GM21529 (cell line): ENCODE data around the gene FBXL7.

ENCODE experiments used
- ATAC-seq: cut with Tn5 transposase; IDR thresholded peaks from one replicate; pipeline ENCODE4 v1.9.1; 2021; ENCODE audit not compliant: unreplicated experiment

Gene FBXL7

DNA sequence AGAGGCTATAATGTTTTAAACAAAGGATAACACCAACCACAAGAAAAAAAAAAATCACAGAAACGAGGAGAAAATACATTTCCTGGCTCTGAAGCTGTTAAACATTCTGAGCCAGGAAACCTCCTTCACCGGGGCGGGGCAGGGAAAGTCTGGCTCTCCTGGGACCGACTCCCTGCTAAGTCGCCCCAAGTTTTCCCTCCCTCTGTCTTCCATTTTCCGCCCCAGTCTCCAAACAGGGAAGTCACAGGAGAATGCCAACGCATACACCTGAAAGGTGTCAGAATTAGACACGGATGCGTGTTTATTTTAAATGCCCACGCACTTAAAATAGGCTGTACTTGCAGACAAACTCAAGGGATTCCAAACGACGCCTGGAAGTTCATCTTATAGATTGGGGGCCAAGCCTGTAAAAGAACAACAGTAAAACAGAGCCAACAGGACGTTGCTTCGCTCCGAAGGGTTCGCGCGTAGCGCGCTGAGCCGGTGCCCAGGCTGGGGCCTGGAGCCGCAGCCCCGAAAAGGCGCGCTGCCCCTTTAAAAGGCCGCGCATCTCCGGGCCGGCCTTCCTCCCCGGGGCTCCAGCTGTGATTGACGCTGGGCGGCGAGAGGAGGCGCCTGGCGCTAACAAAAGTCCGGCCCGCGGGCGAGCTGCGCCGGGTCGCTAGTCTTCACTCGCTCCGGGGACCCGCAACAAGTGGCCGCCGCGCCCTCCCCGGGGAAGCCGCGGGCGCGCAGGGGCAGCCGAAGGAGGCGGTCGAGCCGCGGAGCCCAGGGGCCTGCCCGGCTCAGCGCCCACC, at the start of gene FBXL7:
Gene FBXL7 (plus strand): TSS at position 653 of the 797 bp plus-strand sequence.
- no peak for ATAC-seq

DNA sequence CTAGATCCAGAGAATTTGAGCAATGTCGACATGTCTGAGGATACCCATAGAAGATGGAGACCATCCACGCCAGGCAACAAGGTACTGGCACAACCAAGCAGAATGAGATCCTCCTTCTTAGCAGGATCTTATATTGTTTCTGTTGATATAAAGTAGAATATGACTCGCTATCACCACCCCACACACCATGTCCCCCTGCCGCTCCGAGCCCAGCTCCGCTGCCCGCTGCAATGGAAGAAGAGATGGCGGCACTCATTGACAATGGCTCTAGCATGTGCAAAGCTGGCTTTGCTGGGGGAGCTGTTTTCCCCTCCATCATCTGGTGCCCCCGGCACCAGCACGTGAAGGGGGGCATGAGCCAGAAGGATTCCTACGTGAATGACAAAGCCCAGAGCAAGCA, 49.5 kb upstream of the FBXL7 start:
- no peak for ATAC-seq

DNA sequence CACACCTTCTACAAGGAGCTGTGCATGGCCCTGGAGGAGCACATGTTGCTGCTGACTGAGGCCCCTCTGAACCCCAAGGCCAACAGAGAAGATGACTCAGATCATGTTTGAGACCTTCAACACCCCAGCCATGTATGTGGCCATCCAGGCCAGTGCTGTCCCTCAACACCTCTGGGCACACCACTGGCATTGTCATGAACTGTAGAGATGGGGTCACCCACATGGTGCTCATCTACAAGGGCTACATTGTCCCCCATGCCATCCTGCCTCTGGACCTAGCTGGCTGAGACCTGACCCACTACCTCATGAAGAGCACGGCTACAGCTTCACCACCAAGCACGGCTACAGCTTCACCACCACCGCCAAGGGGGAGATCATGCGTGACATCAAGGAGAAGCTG, 49.0 kb upstream of the FBXL7 start:
- no peak for ATAC-seq

DNA sequence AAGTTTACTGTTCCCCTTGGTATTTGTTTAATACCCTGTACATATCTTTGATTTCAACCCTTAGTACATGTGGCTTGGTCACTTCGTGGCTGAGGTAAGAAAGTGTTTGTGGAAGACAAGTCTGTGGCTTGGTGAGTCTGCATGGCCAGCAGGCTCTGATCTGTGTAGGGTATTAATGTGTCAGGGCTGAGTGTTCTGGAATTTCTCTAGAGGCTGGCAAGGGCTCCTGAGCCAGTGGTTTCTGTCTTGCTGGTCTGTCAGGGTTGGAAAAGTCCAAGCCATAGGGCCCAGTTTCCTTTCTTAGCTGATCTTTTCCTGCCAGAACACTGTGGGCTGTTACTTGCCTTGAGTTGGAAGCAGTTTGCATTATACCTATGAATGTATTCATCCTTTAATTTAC, 48.0 kb upstream of the FBXL7 start:
- ATAC-seq = no peak

DNA sequence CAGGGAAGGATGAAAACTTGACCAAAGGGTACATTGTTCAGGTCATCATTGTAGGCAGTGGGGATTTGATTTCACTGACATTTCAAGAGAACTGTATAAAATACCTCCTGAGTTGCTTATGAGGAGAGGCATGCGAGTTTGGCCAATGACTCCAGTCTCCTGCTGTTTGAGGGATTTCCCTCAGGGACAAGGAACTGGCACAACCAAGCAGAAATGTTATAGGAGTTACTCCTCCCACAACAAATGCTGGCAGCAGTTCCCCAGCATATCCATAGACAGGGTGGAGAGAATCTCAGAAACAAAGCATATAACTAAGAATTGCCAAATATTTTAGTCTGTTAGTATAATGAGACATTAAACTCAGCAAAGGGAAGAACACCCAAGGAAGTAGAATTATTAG, 47.2 kb upstream of the FBXL7 start:
- no peak for ATAC-seq

DNA sequence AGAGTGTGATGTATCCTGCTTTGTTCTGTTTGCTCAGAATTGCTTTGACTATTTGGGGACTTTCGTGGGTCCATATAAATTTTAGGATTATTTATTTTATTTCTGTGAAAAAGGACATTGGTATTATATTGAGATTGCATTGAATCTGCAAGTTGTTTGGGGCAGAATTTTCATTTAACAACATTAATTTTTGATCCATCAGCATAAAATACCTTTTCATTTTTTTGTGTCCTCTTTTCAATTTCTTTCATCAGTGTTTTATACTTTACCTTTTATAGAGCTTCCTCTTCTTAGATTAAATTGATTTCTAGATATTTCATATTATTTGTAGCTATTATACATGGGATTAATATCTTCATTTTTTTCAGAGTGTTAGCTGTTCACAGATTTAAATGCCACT, 40.8 kb upstream of the FBXL7 start:
- no peak for ATAC-seq

DNA sequence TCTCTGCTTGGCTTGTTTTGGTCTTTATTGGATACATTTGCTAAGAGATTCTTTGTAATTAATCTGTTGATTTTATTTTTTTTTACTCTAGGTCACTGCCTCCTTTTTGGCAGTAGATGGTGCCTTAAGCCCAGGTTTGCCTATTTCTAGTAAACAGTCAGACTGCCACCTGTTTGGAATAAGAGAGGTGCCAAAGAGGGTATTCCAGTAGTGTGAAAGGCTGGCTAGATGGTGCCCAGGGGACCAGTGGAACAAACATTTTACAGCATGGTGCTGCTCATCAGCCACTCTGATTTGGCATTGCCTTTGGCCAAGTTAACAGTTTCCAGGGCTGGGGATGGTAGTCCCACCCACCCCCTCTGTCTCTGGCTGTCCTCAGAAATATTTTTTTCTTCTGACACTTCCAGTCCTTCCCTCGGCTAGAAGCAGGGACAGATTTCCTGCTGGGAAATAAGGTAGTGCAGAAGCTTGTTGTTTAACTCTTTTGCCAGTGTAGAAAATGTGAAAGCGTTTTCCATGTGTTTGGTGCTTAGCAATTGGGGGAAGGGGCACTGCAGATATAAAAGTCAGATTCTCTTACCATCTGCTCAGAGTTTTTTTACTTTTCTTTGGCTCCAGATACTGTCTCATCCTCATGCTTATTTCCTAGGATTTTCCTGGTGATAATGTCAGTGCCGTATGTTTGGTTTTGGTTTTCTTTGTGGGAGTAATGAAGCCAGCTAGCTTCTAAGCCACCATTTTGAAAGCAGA, 36.6 kb upstream of the FBXL7 start:
- no peak for ATAC-seq

DNA sequence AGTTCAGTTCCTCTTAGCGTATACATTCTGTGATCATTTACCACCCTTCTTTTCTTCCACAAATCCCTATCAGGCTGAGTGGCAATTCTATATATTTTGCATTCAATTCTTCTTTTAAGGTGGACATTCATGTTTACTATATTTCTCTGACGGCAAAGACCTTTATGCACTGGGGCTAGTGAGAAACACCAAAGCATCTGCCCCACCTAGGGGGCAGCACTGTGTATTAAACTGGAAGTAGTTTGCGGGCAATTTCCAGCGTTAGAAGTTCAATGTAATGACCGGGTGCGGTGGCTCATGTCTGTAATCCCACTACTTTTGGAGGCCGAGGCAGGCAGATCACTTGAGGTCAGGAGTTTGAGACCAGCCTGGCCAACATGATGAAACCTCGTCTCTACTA, 27.9 kb upstream of the FBXL7 start:
- no peak for ATAC-seq

DNA sequence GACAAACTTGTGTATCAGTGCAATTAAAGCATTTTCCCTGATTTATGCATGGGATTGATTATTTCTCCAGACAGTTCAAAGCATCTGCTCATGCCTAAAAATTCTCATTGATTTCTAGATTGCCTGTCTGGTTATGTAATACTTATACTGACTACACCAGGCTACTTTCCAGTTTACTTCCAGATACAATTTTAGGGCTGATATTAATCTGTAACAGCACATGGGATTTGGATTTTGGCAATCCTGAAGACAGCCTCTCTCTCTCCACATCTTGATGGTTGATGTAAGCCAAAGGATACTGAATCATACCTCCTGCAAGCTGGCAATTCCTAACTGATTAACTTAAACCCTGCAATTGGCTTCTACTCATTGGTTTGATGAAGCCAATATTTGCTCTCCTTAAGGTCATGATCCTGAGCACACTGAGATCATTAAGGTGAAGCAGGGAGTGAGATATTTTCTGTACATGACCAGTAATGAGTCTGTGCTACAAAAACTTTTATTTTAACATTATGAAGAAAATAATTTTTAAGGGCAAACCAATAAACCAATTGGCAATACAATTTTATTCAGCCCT, 25.7 kb upstream of the FBXL7 start:
- ATAC-seq = no peak

DNA sequence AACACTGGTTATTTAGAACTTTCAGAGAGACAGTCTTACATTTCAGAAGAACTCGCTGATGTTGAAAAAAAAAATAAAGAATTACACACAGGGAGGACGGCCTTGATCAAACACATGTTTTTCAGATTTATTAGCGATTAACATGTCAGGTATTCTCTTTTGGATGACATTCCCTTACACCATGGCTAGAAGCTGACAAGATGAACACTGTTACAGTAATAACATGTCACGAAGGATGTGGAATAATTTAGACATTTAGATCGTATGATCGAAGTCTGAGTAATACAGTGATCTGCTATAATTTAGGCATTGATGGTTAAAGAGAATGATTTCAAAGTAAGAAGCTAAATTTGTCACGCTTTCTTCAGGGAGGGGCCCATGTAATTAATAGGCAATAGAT, 24.6 kb upstream of the FBXL7 start:
- no peak for ATAC-seq

DNA sequence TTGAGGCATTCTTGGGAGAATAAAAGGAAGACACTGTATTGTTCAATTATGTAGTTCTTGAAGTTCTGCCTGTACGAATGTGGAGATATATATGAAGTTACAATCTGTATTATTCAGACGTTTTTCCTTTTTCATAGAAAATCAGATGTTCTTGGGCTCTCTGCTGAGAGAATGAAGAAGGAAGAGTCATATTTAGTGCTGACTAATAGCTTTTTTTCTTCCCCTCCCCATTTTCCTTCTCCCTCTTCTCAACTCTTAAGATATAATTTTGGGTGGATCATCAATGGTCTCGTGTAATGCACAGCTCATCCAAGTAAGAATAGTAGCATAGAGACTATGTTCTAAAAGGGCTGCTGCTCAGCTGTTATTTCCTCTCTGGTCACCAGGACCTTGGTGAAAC, 23.0 kb upstream of the FBXL7 start:
- ATAC-seq = no peak

DNA sequence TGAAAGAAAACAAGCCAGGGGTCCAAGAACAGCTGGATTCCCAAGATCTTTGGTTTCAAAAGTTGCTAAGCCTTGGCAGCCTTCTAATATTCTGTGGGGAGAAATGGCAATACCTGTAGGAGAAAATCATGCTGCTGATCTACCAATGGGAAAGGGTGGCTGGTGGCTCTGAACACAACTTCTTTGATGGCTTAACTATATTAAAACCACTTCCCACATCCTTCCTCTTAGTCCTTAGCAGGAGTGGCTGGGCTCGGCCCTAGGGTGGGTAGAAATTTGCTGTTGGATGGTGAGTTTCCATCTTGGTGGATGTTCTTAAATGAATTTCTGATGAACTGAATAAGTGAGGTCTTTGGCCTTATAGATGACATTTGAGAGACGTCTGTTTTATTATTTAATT, 19.5 kb upstream of the FBXL7 start:
- no peak for ATAC-seq

DNA sequence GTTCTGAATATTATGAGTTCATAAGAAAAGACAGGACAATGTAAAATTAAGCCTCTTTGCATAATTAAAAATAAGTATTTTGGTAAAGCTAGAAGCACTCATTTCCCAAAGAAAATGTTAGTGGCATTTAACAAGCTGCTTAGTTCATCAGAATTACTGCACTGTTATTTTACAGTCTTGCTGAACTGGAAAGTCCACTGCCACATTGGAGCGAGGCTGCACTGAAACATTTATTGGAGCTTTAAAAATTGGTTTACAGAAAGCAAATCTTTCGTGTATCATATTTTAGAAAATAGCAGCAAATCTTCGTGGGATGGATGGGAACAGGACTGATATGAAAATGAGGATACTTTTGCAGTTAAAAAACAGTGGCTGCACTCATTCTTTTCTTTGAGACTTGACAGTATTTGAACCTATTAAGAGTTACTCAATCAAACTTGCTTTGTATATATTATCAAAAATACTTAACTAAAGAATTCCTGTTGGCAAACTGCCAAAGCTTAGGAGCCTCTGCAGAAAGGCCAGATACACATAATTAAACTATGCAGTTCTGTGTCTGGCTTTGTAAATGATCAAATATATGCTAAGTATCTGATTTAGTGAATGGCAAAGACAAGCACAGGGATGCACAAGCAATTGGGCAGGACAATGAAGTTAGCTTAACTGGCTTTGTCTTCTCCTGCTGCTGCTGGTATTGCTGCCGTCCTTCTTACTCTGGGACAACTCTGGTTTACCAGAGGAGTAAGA, 16.5 kb upstream of the FBXL7 start:
- ATAC-seq = no peak

DNA sequence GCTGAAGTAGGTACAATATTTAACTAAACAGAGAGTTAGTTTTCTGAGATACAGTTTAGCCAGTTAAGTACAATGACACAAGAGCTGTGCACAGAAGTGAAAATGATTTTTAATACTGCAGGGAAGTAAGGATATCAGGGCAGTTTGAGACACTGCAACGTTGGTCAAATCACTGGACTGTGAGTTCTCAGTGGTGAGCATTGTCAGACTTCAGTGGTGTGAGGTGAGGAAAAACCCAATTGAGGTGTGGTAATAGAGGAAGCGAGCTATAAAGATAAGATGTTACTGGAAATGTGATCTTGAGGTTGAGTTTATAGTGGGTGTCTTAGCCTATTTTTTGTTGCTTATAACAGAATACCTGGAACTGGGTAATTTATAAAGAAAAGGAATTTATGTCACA, 12.8 kb upstream of the FBXL7 start:
- ATAC-seq = no peak

DNA sequence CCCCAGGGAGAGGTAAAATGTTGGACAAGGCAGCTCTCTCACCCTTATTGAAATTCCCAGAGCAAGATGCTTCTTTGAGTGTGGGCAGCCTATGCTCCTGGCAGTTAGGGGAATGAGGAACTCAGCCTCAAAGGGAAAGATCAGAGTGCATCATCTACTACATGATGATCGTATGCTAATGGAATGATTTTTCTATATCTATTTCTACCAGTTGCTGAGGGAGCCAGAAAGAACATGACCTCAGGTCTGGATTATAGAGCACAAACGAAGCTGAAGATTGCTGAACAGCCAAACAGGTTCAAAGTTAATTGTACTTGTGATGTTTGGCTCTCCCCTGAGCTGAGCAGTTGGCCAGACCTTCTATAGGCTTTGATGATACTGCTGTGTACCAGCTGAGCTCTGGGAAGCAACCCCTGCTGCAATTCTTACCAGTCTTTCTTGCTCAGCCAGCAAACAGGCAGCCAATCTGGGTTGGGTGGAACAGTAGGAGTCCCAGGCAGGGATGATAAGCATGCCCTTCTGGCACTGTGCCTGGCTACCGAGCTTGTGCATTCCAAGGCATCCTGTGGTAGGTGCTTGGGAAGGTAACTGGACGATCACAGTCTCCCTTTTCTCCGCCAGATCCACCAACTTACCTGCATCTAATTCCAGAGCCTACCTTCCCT, 10.3 kb upstream of the FBXL7 start:
- no peak for ATAC-seq

DNA sequence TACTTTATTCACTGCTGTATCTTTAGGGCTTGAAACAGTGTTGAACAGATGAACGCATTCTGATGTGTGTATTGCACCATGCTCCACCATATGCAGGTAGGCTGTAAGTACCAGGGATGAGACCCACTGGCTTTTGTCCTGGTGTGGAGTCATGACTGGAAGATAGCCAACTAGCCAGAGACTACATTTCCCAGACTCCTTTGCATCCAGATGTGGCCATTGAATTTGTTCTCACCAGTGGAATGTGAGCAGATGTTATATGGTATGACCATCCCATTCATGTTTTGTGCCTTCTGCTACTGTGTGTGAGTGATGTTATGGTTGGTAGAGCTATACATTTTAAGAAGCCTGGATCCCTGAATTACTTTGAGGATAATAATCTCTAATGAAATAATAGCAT, 7.4 kb upstream of the FBXL7 start:
- ATAC-seq = no peak

DNA sequence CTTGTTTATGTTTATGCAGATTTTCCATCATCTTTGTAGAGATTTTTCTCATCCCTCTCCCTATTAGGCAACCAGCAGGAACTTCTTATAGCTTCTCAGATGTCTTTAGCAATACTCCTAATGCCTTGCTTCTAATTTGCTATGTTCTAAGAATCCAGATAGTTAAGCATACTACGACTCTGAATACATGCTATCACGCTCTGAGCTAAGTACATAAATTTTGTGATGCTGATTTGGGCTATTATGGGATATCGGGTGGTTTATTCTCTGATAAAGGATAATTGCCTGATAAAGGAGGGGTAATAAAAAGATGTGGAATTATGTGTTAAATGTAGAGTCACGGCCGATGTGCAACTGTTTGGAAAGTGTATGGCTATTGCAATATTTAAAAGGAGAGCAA, 6.5 kb upstream of the FBXL7 start:
- ATAC-seq = no peak

DNA sequence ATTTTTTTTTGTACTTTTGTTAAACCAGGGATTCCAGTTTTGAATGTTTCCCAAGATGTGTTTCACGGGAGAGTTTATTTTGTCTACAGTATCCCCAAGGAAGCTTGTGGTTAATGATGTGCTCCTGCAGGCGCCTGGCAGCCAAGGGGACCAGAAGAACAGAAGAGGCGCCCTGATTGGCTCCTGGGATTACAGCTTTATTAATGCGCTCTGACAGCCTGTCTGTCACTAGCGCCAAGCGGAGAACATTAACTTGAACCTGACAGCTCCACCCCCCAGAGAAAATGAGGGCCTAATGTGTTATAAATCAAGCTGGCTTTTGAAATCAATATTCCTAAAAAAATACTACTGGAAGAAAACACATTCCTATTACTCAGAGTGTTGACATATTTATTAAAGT, 5.0 kb upstream of the FBXL7 start:
- no peak for ATAC-seq

DNA sequence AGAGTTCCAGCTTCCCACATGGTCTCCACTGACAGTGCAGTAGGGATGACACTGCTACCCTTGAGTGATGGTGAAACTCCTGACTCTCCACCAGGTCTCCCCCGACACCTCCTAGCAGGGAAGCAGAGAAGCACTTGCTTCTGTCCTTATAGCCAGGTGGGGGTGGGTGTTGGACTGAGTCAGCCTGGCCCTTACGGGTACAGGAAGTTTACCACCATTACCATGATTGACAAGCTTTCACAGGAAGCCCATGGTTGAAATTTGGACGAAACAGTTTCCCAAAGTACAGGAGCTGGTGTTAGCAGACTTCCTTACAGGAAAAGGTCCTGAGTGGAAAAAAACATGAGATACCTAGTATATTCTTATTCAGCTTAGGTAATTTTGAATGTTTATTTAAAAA, 3.1 kb upstream of the FBXL7 start:
- no peak for ATAC-seq

DNA sequence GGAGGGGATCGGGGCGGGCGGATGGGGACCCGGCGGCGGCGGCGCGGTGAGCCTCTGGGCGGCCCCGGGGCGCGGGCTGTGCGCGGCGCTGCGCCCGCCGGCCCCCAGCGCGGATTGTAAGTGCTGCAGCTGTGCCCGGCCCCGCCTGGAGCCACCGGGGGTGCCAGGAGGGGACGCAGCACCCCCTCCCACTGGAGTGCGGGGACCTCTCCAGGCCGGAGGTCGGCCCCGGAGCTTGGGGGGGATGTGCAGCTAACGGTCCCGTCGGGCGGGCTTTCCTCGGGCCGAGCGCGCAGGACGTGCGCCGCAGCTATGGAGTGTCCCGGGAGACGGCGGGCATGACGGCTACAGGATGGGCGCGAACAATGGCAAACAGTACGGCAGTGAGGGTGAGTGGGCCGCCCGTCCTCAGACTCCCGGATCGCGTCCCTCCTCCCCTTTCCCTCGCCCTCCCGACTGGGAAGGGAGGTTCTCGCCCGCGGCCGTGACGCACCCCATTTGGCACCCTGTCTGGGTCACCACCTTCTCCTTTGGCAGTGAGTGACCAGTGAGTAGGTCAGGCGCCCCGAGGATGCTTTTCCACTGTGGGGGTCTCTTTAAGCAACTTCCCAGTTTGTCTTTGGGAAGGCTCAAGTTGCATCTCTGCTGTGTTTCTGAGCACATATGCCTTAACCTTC, 483 bp downstream of the FBXL7 start:
- no peak for ATAC-seq
